OCI-LY3 (cell line): ENCODE data around the gene HIGD2A.

Experiments used
- CTCF ChIP-seq: fragments of 200-600, 300-600 bp; sonication (generic); IDR thresholded peaks from 2 replicates; pipeline ENCODE4 v1.5.1; 2014; ENCODE audit warnings: antibody characterized with exemption, low read length, low read depth
- EZH2phosphoT487 ChIP-seq: fragments of 200-600 bp; shearing (Covaris generic); IDR thresholded peaks from 2 replicates; pipeline ENCODE4 v1.6.1; 2018; ENCODE audit warnings: antibody characterized with exemption, mixed run types, low read depth

GRCh38 chr5:176387384-176387925 lies 1.1 kb upstream of the HIGD2A start:
- TF ChIP-seq CTCF: no peak
- TF ChIP-seq EZH2phosphoT487: no peak
